Karpas-422 (cell line): ENCODE measurements around the gene CLCA2. TPM values are rescaled to one million over a fixed set of nuclear protein-coding genes. Genes with fewer than 3 reads are reported as not detected.

Source experiments
- DNase-seq: peaks from one replicate; pipeline ENCODE4 v3.0.0-alpha.2; 2015
- H2AFZ ChIP-seq: fragments of 200-600 bp; sonication (generic); 2 replicates; pipeline ENCODE4 v1.6.1; 2014; ENCODE audit warnings: antibody characterized with exemption, low read length, mixed read lengths
- H3K27ac ChIP-seq: fragments of 200-600 bp; sonication (generic); 2 replicates; pipeline ENCODE4 v1.5.1; 2014; ENCODE audit warnings: mild to moderate bottlenecking, low read length, moderate library complexity
- H3K27me3 ChIP-seq: fragments of 200-600 bp; sonication (generic); 2 replicates; pipeline ENCODE4 v1.6.1; 2014; ENCODE audit warnings: low read length, mixed read lengths
- H3K36me3 ChIP-seq: fragments of 200-600 bp; sonication (generic); 2 replicates; pipeline ENCODE4 v1.6.1; 2014; ENCODE audit warnings: low read length, mixed read lengths; ENCODE audit not compliant: insufficient read depth
- H3K4me1 ChIP-seq: fragments of 200-600 bp; sonication (generic); 2 replicates; pipeline ENCODE4 v1.6.1; 2014; ENCODE audit warnings: mild to moderate bottlenecking, low read length, mixed read lengths
- H3K4me2 ChIP-seq: fragments of 200-600 bp; sonication (generic); 2 replicates; pipeline ENCODE4 v1.6.1; 2014; ENCODE audit warnings: low read length, low read depth, mild to moderate bottlenecking; ENCODE audit not compliant: poor library complexity, severe bottlenecking
- H3K4me3 ChIP-seq: fragments of 200-600 bp; sonication (generic); 2 replicates; pipeline ENCODE4 v1.5.1; 2014; ENCODE audit warnings: mild to moderate bottlenecking, antibody characterized with exemption, low read length, mixed read lengths
- H3K79me2 ChIP-seq: fragments of 200-600 bp; sonication (generic); 2 replicates; pipeline ENCODE4 v1.6.1; 2014; ENCODE audit warnings: mild to moderate bottlenecking, low read length, mixed read lengths
- H3K9ac ChIP-seq: fragments of 200-600 bp; sonication (generic); 2 replicates; pipeline ENCODE4 v1.6.0; 2014; ENCODE audit warnings: low read length
- H3K9me2 ChIP-seq: fragments of 200-600 bp; sonication (generic), shearing (Covaris generic); replicated peaks from 2 replicates; pipeline ENCODE4 v1.6.0; 2014; ENCODE audit warnings: mild to moderate bottlenecking, low read length, moderate library complexity; ENCODE audit not compliant: insufficient read depth
- H3K9me3 ChIP-seq: fragments of 300-700, 200-600 bp; sonication (generic); 2 replicates; pipeline ENCODE4 v1.6.1; 2014; ENCODE audit warnings: low read length, mixed read lengths
- H4K20me1 ChIP-seq: fragments of 200-600 bp; sonication (generic); 2 replicates; pipeline ENCODE4 v1.6.1; 2014; ENCODE audit warnings: mild to moderate bottlenecking, antibody characterized with exemption, low read length, low read depth; ENCODE audit not compliant: insufficient read depth
- total RNA-seq: library from RNA; depleted of rRNA; stranded (reverse); fragments of >200 nt; shearing (Covaris generic); gene quantifications from 2 replicates; pipeline ENCODE4 v1.2.3, GENCODE V29; 2014; ENCODE audit warnings: low replicate concordance

CLCA2 gene
- total RNA-seq, 1 experiment from 2014 or later, result not detected

DNA sequence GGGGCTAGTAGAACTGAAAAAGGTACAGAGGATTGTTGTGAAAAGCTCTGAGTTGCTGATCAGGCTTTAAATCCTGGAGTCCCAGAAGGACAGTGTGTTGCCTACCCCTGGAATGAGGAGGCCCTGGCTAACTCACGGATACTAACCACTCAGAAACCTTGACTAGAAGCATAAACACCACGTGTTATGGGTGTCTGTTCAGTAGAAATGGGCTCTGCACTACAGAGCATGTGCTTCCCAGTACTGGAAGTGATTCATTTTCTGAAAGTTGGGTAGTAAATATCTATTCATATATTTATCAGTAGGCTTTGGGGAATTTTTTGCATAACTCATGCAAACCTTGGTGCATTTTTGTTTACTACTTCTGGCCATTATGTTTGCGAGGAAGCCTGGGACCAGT, 29.7 kb downstream of the CLCA2 start:
- no peak overlapping the region for H3K27ac ChIP-seq
- no peak overlapping the region for H3K4me3 ChIP-seq
- no peaks in the 10 kb centered on the region for H3K27me3 ChIP-seq
- no peak overlapping the region for H3K4me2 ChIP-seq
- H3K4me1 ChIP-seq, result no peaks in the 10 kb centered on the region
- H4K20me1 ChIP-seq, result no peaks in the 10 kb centered on the region
- no peak overlapping the region for H3K9ac ChIP-seq
- H3K79me2 ChIP-seq, result no peaks in the 10 kb centered on the region
- no peaks in the 10 kb centered on the region for H3K9me3 ChIP-seq
- H3K36me3 ChIP-seq, result no peaks in the 10 kb centered on the region
- no peak for DNase-seq
- H3K9me2 ChIP-seq, result no peaks in the 10 kb centered on the region
- no peak overlapping the region for H2AFZ ChIP-seq

DNA sequence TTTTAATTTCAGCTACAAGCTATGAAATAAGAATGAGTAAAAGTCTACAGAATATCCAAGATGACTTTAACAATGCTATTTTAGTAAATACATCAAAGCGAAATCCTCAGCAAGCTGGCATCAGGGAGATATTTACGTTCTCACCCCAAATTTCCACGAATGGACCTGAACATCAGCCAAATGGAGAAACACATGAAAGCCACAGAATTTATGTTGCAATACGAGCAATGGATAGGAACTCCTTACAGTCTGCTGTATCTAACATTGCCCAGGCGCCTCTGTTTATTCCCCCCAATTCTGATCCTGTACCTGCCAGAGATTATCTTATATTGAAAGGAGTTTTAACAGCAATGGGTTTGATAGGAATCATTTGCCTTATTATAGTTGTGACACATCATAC, 31.1 kb downstream of the CLCA2 start:
- Histone ChIP-seq H3K27ac (no peak overlapping the region), H3K4me1 (no peaks in the 10 kb centered on the region), H2AFZ (no peak overlapping the region), H3K9me3 (no peaks in the 10 kb centered on the region), H3K36me3 (no peaks in the 10 kb centered on the region), H4K20me1 (no peaks in the 10 kb centered on the region), H3K9me2 (no peaks in the 10 kb centered on the region), H3K27me3 (no peaks in the 10 kb centered on the region), H3K4me2 (no peak overlapping the region), H3K9ac (no peak overlapping the region), H3K79me2 (no peaks in the 10 kb centered on the region), H3K4me3 (no peak overlapping the region)
- no peak for DNase-seq

DNA sequence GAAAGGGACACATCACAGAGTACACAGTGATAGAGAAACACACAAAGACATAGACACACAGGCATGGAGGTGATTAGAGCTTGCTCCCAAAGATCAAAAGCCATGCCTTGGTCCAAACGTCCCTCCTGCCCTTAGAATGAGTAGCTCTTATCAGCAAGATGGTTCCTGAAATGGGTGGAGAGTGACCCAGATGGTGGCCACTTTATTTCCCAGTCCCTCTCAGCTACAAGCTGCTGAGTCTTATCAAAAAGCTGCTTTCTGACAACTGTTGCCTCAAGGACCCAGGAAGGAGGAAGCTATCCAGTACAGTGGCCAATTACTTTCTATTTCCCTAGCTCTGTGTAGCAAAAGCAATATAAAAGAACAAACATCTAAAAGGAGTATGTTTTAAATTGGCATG, 37.0 kb downstream of the CLCA2 start:
- Histone ChIP-seq H4K20me1 (no peaks in the 10 kb centered on the region), H3K27ac (no peak overlapping the region), H3K79me2 (no peaks in the 10 kb centered on the region), H3K4me3 (no peak overlapping the region), H3K9me3 (no peaks in the 10 kb centered on the region), H3K4me1 (no peaks in the 10 kb centered on the region), H3K27me3 (no peaks in the 10 kb centered on the region), H2AFZ (no peak overlapping the region), H3K9ac (no peak overlapping the region), H3K4me2 (no peak overlapping the region), H3K9me2 (no peaks in the 10 kb centered on the region), H3K36me3 (no peaks in the 10 kb centered on the region)
- DNase-seq, result no peak

DNA sequence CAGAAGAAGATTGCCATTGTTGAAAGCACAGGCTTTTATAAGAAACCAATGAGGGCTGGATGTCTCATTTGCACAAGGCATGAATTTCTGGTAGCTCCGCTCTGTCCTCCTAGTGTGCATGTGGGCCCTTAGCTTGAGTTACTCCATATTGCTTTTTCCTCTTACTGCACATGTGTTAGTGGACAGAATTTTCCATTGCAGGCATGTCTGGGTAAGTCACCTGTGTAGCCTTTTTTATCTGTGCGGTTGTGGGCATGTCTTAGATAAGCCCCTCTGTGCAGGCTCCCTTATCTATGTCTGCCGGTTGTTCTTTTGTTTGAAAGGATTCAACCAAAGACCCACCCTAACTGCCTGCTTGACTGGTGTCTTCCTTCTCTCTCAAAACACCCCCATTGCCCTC, 37.5 kb downstream of the CLCA2 start:
- H3K79me2 ChIP-seq, result no peaks in the 10 kb centered on the region
- no peak overlapping the region for H3K27ac ChIP-seq
- H3K4me3 ChIP-seq, result no peak overlapping the region
- no peaks in the 10 kb centered on the region for H4K20me1 ChIP-seq
- no peak overlapping the region for H3K9ac ChIP-seq
- H3K9me2 ChIP-seq, result no peaks in the 10 kb centered on the region
- DNase-seq, result no peak
- no peak overlapping the region for H3K4me2 ChIP-seq
- H3K4me1 ChIP-seq, result no peaks in the 10 kb centered on the region
- H3K27me3 ChIP-seq, result no peaks in the 10 kb centered on the region
- H3K36me3 ChIP-seq, result no peaks in the 10 kb centered on the region
- no peaks in the 10 kb centered on the region for H3K9me3 ChIP-seq
- H2AFZ ChIP-seq, result no peak overlapping the region

DNA sequence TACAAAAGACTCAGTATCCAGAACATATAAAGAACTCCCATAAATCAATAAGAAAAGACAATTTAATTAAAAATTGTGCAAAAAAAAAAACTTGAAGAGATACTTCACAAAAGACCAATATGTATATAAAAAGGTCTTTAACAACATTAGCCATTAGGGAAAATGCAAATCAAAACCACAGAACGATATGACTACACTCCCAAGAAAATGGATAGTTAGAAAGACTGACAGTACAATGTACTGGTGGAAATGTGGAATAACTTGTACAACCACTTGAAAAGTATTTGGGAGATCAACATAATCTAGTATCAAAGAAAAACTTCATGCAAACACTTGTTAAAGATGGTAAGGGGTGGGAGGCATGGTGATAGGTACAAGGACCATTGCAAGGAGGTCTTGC, 40.8 kb downstream of the CLCA2 start:
- H3K9ac ChIP-seq, result no peak overlapping the region
- H3K9me3 ChIP-seq, result no peaks in the 10 kb centered on the region
- H4K20me1 ChIP-seq, result no peaks in the 10 kb centered on the region
- no peak overlapping the region for H2AFZ ChIP-seq
- H3K4me2 ChIP-seq, result no peak overlapping the region
- no peaks in the 10 kb centered on the region for H3K79me2 ChIP-seq
- no peak overlapping the region for H3K27ac ChIP-seq
- no peaks in the 10 kb centered on the region for H3K27me3 ChIP-seq
- no peak for DNase-seq
- H3K9me2 ChIP-seq, result no peaks in the 10 kb centered on the region
- H3K4me3 ChIP-seq, result no peak overlapping the region
- H3K36me3 ChIP-seq, result no peaks in the 10 kb centered on the region
- H3K4me1 ChIP-seq, result no peaks in the 10 kb centered on the region

DNA sequence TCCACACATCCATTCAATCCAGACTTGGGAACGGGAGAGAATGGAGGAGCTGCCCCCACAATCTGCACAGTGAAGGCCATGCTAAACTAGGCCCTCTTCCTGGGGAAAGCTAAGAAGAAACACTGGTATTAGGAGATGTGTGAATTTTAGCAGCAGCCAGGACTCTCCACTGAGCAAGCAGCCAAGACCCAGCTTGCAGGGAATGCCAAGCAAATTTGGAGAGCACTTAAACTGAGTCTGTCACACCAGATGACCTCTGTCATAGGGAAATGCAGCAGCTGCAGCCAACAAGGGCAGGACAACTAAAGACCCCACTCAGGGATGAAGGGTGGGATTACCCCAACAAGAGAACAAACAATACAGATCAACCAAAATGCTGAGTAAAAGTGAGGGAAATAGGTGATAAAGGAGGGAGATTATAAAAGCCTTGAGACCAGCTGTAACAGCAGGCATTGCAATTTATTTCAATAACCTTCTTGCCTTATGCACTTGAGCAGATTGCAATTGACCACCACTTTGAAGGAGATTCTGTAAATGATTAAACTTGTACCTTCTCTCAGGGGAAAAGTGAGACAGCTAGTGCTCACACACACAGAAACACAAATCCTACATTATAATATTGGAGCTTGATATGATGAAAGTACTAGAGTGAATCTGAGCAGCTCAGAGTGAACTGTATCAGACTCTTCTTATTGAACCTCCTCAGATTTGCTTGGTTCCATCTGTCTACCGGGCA, 42.3 kb downstream of the CLCA2 start:
- Histone ChIP-seq H3K9me3 (no peaks in the 10 kb centered on the region), H2AFZ (no peak overlapping the region), H3K4me3 (no peak overlapping the region), H3K4me2 (no peak overlapping the region), H4K20me1 (no peaks in the 10 kb centered on the region), H3K4me1 (no peaks in the 10 kb centered on the region), H3K79me2 (no peaks in the 10 kb centered on the region), H3K27ac (no peak overlapping the region), H3K9me2 (no peaks in the 10 kb centered on the region), H3K36me3 (no peaks in the 10 kb centered on the region), H3K9ac (no peak overlapping the region), H3K27me3 (no peaks in the 10 kb centered on the region)
- DNase-seq, result no peak

DNA sequence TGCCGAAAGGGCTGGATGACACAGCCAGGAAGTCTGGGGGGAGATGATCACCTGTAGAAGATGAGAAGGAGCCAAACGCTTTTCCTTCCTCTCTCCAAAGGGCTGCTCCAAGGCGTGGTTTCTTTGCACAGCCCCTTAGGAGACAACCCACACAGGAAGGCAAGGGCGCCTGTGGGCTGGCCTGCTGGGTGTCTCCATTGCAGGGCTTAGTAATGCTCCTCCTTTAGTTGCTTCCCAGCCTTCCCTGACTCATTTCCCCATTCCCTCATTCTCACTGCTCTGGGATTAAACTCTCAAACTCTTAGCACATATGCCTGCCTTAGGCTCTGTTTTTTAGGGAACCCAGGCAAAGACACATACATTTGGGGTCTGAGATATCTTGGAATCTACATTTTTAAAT, 43.0 kb downstream of the CLCA2 start:
- no peaks in the 10 kb centered on the region for H3K9me3 ChIP-seq
- no peaks in the 10 kb centered on the region for H3K27me3 ChIP-seq
- H3K4me3 ChIP-seq, result no peak overlapping the region
- H3K4me1 ChIP-seq, result no peaks in the 10 kb centered on the region
- H3K36me3 ChIP-seq, result no peaks in the 10 kb centered on the region
- H3K4me2 ChIP-seq, result no peak overlapping the region
- no peak overlapping the region for H3K9ac ChIP-seq
- no peak overlapping the region for H3K27ac ChIP-seq
- no peaks in the 10 kb centered on the region for H4K20me1 ChIP-seq
- no peak overlapping the region for H2AFZ ChIP-seq
- no peaks in the 10 kb centered on the region for H3K79me2 ChIP-seq
- no peak for DNase-seq
- H3K9me2 ChIP-seq, result no peaks in the 10 kb centered on the region

DNA sequence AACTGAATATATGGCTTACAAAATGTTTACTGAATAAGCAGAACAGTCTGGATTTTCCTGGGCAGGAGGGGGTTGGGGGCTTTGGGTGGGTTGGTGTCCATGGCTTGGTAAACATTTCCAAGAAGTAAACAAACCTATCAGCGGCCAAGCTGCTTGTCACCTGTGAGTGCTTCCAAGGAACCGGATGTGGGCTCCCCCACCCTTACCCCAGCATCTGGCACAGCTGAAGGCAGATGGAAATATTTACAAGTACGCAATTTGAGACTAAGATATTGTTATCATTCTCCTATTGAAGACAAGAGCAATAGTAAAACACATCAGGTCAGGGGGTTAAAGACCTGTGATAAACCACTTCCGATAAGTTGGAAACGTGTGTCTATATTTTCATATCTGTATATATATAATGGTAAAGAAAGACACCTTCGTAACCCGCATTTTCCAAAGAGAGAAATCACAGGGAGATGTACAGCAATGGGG, 44.6 kb downstream of the CLCA2 start, which contains the start of gene CLCA1:
TSS of gene CLCA1 (plus strand) at position 427 of the 477 bp plus-strand sequence. CDS start at position 472, 45 bp downstream.
- no peak within 1 kb of the TSS for H3K9ac ChIP-seq
- H3K9me2 ChIP-seq, result no peaks in the 10 kb centered on the region
- no peaks in the 10 kb centered on the region for H3K36me3 ChIP-seq
- H3K4me1 ChIP-seq, result no peaks in the 10 kb centered on the region
- no peaks in the 10 kb centered on the region for H4K20me1 ChIP-seq
- no peaks in the 10 kb centered on the region for H3K27me3 ChIP-seq
- H3K4me3 ChIP-seq, result no peak within 1 kb of the TSS
- H3K27ac ChIP-seq, result no peak within 1 kb of the TSS
- H3K9me3 ChIP-seq, result no peaks in the 10 kb centered on the region
- H3K79me2 ChIP-seq, result no peaks in the 10 kb centered on the region
- no peak within 1 kb of the TSS for H3K4me2 ChIP-seq
- H2AFZ ChIP-seq, result no peak within 1 kb of the TSS
- DNase-seq, result no peak
